GM12878 (cell line): ENCODE results near the gene KRTAP5-10.

Source experiments
- CTCF ChIP-seq, 3 experiments: IDR thresholded peaks in 2 of 3; conservative IDR thresholded peaks in 1 of 3; 2 replicates each; pipeline ENCODE4 v1.5.1; 2011; ENCODE audit warnings: low read depth in 3 of 3, low read length in 3 of 3, mild to moderate bottlenecking in 3 of 3, control low read depth in 2 of 3, moderate library complexity in 2 of 3, inconsistent platforms in 1 of 3, mixed read lengths in 1 of 3; ENCODE audit not compliant: control insufficient read depth in 2 of 3, insufficient read depth in 1 of 3; ENCODE audit errors: extremely low read depth in 1 of 3
- PAX5 ChIP-seq: IDR thresholded peaks from 2 replicates; pipeline ENCODE4 v1.6.1; 2011; ENCODE audit warnings: low read depth, low read length, borderline replicate concordance
- POLR2A ChIP-seq: IDR thresholded peaks from 2 replicates; pipeline ENCODE4 v1.6.1; 2011; ENCODE audit warnings: low read depth, mild to moderate bottlenecking, low read length
- POLR2AphosphoS5 ChIP-seq: IDR thresholded peaks from 2 replicates; pipeline ENCODE4 v1.6.1; 2011; ENCODE audit warnings: mild to moderate bottlenecking, low read length, inconsistent platforms
- RBBP5 ChIP-seq: fragments of 200-600 bp; sonication (generic); conservative IDR thresholded peaks from 2 replicates; pipeline ENCODE4 v1.6.1; 2016
- TAF1 ChIP-seq: IDR thresholded peaks from 2 replicates; pipeline ENCODE4 v1.6.1; 2011; ENCODE audit warnings: mild to moderate bottlenecking, low read depth, low read length, borderline replicate concordance
- TF ChIP-seq, protein P1 (sequence below): fragments of 450-650 bp; IDR thresholded peaks from 2 replicates; pipeline ENCODE4 v1.6.1; 2017; ENCODE audit warnings: antibody characterized with exemption, mild to moderate bottlenecking, moderate library complexity
- TF ChIP-seq, protein P2 (sequence below): fragments of 450-650 bp; formaldehyde crosslinking; IDR thresholded peaks from 2 replicates; pipeline ENCODE4 v1.5.0; 2022; ENCODE audit warnings: mild to moderate bottlenecking, missing genetic modification characterization

- TF ChIP-seq, protein P1, sequence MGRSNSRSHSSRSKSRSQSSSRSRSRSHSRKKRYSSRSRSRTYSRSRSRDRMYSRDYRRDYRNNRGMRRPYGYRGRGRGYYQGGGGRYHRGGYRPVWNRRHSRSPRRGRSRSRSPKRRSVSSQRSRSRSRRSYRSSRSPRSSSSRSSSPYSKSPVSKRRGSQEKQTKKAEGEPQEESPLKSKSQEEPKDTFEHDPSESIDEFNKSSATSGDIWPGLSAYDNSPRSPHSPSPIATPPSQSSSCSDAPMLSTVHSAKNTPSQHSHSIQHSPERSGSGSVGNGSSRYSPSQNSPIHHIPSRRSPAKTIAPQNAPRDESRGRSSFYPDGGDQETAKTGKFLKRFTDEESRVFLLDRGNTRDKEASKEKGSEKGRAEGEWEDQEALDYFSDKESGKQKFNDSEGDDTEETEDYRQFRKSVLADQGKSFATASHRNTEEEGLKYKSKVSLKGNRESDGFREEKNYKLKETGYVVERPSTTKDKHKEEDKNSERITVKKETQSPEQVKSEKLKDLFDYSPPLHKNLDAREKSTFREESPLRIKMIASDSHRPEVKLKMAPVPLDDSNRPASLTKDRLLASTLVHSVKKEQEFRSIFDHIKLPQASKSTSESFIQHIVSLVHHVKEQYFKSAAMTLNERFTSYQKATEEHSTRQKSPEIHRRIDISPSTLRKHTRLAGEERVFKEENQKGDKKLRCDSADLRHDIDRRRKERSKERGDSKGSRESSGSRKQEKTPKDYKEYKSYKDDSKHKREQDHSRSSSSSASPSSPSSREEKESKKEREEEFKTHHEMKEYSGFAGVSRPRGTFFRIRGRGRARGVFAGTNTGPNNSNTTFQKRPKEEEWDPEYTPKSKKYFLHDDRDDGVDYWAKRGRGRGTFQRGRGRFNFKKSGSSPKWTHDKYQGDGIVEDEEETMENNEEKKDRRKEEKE = no peak
- TF ChIP-seq PAX5 = no peak
- no peak for TF ChIP-seq CTCF (IDR thresholded peaks at IDR 0.05 in 2 of 3, conservative IDR thresholded peaks at IDR 0.05 in 1 of 3; ENCODE audit: control insufficient read depth in 2 of 3, extremely low read depth in 1 of 3, insufficient read depth in 1 of 3, low read depth in 3 of 3, low read length in 3 of 3)
- no peak for TF ChIP-seq POLR2AphosphoS5
- no peak for TF ChIP-seq TAF1
- no peak for TF ChIP-seq RBBP5
- no peak for TF ChIP-seq POLR2A
- TF ChIP-seq, protein P2, sequence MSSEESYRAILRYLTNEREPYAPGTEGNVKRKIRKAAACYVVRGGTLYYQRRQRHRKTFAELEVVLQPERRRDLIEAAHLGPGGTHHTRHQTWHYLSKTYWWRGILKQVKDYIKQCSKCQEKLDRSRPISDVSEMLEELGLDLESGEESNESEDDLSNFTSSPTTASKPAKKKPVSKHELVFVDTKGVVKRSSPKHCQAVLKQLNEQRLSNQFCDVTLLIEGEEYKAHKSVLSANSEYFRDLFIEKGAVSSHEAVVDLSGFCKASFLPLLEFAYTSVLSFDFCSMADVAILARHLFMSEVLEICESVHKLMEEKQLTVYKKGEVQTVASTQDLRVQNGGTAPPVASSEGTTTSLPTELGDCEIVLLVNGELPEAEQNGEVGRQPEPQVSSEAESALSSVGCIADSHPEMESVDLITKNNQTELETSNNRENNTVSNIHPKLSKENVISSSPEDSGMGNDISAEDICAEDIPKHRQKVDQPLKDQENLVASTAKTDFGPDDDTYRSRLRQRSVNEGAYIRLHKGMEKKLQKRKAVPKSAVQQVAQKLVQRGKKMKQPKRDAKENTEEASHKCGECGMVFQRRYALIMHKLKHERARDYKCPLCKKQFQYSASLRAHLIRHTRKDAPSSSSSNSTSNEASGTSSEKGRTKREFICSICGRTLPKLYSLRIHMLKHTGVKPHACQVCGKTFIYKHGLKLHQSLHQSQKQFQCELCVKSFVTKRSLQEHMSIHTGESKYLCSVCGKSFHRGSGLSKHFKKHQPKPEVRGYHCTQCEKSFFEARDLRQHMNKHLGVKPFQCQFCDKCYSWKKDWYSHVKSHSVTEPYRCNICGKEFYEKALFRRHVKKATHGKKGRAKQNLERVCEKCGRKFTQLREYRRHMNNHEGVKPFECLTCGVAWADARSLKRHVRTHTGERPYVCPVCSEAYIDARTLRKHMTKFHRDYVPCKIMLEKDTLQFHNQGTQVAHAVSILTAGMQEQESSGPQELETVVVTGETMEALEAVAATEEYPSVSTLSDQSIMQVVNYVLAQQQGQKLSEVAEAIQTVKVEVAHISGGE (CRISPR knock-in tag) = no peak
Measured at GRCh38 chr11:71564430-71564829, 933 bp upstream of the KRTAP5-10 start.
